GM18502 (cell line): Measurements from ENCODE around the gene CEACAM5.

ENCODE experiments used
- ATAC-seq: cut with Tn5 transposase; IDR thresholded peaks from one replicate; pipeline ENCODE4 v1.9.1; 2021; ENCODE audit warnings: mild to moderate bottlenecking; ENCODE audit not compliant: unreplicated experiment, poor library complexity

CEACAM5 gene

DNA sequence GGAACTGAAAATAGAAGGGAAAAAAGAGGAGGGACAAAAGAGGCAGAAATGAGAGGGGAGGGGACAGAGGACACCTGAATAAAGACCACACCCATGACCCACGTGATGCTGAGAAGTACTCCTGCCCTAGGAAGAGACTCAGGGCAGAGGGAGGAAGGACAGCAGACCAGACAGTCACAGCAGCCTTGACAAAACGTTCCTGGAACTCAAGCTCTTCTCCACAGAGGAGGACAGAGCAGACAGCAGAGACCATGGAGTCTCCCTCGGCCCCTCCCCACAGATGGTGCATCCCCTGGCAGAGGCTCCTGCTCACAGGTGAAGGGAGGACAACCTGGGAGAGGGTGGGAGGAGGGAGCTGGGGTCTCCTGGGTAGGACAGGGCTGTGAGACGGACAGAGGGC, at the start of gene CEACAM5:
Gene CEACAM5 (plus strand): TSS at position 146 of the 400 bp plus-strand sequence. CDS start 106 bp downstream, at position 252.
- ATAC-seq, result no peak

- ATAC-seq, result no peak
Measured at GRCh38 chr19:41666075-41666474, 42.4 kb upstream of the CEACAM5 start.

- ATAC-seq, result no peak
Measured at GRCh38 chr19:41668315-41668714, 40.1 kb upstream of the CEACAM5 start.

GRCh38 chr19:41670755-41671154, 37.7 kb upstream of the CEACAM5 start:
- ATAC-seq, result no peak

DNA sequence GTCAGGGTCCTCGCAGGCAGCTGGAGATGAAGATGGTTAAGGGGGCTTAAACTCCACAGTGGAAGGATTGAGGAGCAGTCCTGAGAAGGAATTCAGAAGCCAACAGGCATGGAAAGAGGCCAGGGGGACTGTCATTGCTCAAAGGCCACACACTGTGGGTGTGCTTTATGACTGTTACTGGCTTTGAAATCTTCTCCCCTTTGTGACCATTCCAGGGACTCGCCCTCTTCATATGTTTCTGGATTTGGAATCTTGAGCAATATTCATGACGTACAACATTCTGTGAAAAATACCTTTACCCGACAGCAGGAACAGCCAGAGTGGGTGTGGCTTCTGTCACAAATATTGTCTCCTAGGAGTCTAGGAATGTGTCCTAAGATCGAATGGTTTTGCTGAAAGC, 36.9 kb upstream of the CEACAM5 start:
- no peak for ATAC-seq

DNA sequence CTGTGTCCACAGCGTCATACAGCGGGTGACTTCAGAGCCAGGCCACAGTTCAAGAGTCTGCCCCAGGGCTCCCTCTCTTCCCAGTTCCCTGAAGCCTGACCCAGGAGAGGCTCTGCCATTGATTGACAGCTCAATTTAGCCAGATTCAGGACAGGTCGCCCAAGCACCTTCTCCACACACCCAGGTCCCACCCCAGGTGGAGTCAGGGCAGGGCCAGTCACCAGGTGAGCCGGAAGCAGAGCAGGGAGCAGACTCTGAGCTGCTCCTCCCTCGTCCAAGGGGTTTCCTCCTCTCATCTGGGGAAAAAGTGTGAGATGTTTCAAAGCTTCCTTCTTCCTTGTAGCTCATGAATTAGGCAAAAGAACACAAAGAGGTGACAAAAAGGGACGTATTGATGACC, 26.0 kb upstream of the CEACAM5 start:
- no peak for ATAC-seq

GRCh38 chr19:41687419-41687818, 21.0 kb upstream of the CEACAM5 start:
- ATAC-seq, result no peak

GRCh38 chr19:41688098-41688497, 20.3 kb upstream of the CEACAM5 start, which contains the start of gene CEACAM7:
CEACAM7 (minus strand) TSS chr19:41688270; CDS start chr19:41688165, 105 bp downstream.
- no peak for ATAC-seq

DNA sequence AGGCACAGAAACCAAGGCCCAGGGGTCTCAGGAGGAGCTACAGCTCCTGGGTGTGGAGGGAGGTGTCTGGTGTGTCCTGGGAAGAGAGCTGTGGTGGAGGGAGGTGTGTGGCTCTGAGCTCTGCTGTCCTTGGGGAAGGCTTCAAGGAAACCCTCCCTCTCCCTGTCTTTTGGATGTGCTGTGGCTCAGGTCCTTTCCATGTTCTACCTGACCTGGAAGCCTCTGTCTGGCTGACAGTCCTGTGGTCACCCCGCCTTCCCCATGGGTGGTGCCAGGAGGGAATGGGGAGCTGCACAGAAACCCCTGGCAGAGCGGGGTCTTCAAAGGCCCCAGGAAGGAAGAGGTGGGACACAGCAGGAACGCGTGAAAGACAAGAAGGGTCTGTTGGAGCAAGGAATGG, 19.7 kb upstream of the CEACAM5 start:
- ATAC-seq, result no peak

GRCh38 chr19:41689993-41690800, 18.2 kb upstream of the CEACAM5 start:
- ATAC-seq, result no peak

GRCh38 chr19:41690801-41691065, 17.7 kb upstream of the CEACAM5 start:
- ATAC-seq, result no peak

DNA sequence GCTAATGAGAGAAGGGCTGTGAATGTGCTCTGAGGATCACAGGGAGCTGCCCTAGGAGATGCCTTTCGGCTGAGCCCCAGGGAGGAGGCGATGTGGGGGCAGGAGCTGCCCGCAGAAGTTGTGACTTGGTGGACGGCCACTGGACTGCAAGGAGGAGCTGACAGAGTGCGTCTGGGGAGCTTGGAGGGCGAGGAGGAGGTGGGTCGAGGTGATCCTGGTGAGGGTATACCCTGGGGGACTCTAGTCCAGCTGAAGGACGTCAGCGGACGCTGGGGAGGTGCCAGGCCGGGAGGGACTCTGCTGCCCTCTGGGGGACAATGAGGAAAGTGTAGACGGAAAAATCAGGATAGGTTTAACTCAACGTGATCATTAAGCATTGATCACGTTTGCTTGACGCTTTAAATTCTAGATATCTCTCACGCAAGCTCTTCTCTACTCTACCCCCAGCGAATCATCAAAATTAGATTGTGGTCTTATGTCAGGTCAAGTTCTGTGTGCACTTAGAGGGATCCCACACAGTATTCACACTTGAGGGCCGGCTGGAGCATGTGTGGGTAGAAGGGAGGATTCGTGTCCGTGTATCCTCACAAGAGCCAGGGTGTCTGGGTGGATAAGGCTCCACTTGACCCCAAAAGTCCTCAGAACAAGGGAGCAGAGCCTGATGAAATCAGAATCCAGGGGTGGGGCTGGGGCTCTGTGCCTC, 17.0 kb upstream of the CEACAM5 start:
- no peak for ATAC-seq

- no peak for ATAC-seq
Measured at GRCh38 chr19:41694196-41694595, 14.2 kb upstream of the CEACAM5 start.

GRCh38 chr19:41694831-41695635, 13.4 kb upstream of the CEACAM5 start:
- ATAC-seq, result no peak

- ATAC-seq, result no peak
Measured at GRCh38 chr19:41695745-41696144, 12.7 kb upstream of the CEACAM5 start.

DNA sequence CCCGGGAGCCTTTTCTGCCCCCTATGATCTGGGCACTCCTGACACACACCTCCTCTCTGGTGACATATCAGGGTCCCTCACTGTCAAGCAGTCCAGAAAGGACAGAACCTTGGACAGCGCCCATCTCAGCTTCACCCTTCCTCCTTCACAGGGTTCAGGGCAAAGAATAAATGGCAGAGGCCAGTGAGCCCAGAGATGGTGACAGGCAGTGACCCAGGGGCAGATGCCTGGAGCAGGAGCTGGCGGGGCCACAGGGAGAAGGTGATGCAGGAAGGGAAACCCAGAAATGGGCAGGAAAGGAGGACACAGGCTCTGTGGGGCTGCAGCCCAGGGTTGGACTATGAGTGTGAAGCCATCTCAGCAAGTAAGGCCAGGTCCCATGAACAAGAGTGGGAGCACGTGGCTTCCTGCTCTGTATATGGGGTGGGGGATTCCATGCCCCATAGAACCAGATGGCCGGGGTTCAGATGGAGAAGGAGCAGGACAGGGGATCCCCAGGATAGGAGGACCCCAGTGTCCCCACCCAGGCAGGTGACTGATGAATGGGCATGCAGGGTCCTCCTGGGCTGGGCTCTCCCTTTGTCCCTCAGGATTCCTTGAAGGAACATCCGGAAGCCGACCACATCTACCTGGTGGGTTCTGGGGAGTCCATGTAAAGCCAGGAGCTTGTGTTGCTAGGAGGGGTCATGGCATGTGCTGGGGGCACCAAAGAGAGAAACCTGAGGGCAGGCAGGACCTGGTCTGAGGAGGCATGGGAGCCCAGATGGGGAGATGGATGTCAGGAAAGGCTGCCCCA, 11.8 kb upstream of the CEACAM5 start:
- ATAC-seq, result no peak

- ATAC-seq, result no peak
Measured at GRCh38 chr19:41697198-41697855, 11.1 kb upstream of the CEACAM5 start.

- ATAC-seq, result no peak
Measured at GRCh38 chr19:41698746-41699230, 9.6 kb upstream of the CEACAM5 start.

DNA sequence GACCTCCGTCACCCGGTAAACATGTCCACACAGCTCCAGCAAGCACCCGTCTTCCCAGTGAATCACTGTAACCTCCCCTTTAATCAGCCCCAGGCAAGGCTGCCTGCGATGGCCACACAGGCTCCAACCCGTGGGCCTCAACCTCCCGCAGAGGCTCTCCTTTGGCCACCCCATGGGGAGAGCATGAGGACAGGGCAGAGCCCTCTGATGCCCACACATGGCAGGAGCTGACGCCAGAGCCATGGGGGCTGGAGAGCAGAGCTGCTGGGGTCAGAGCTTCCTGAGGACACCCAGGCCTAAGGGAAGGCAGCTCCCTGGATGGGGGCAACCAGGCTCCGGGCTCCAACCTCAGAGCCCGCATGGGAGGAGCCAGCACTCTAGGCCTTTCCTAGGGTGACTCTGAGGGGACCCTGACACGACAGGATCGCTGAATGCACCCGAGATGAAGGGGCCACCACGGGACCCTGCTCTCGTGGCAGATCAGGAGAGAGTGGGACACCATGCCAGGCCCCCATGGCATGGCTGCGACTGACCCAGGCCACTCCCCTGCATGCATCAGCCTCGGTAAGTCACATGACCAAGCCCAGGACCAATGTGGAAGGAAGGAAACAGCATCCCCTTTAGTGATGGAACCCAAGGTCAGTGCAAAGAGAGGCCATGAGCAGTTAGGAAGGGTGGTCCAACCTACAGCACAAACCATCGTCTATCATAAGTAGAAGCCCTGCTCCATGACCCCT, 9.0 kb upstream of the CEACAM5 start:
- no peak for ATAC-seq
